B cell (primary cell): ENCODE results near the gene AZGP1. TPM values are rescaled to one million over a fixed set of nuclear protein-coding genes. Genes with fewer than 3 reads are reported as not detected.
"Not testable (repeated sequence)": the region's sequence is repeated elsewhere in the genome, so short reads cannot be mapped to it uniquely, and the experiment has no call there.

Experiments
- ATAC-seq: fragments of 200-7000 bp; cut with Tn5 transposase; one replicate; pipeline ENCODE4 v1.10.0; 2021; ENCODE audit warnings: low read depth, mild to moderate bottlenecking, moderate number of reproducible peaks, moderate library complexity
- CTCF ChIA-PET: fragments of 350-600 bp; sonication (Branson Sonifier 250); formaldehyde crosslinking; loops from one replicate; lab custom pipeline; 2021; ENCODE audit warnings: antibody characterized with exemption, inconsistent platforms; lab: Charles Lee
- POLR2A ChIA-PET: fragments of 350-600 bp; sonication (Branson Sonifier 250); formaldehyde crosslinking; loops from one replicate; lab custom pipeline; 2021; ENCODE audit warnings: antibody characterized with exemption; lab: Charles Lee
- DNase-seq: peaks from one replicate; pipeline ENCODE4 v3.0.0; 2013
- H2AFZ ChIP-seq: 2 replicates; pipeline ENCODE4 v1.6.1; 2012; ENCODE audit warnings: mild to moderate bottlenecking, low read depth, low read length; ENCODE audit not compliant: insufficient read depth, poor library complexity, severe bottlenecking
- H3K27ac ChIP-seq, 2 donors: 1 replicate in 1 of 2; 2 replicates in 1 of 2; pipeline ENCODE4 v1.5.1; 2012 to 2013; ENCODE audit warnings: low read length in 2 of 2, mild to moderate bottlenecking in 2 of 2, moderate library complexity in 1 of 2
- H3K27me3 ChIP-seq, 4 experiments: fragments of 200-600 bp in 1 of 4; sonication (generic) in 1 of 4; replicated peaks in 1 of 4; 1 replicate in 2 of 4; 2 replicates in 2 of 4; pipeline versions ENCODE4 v1.6.1 to v1.7.0; 2013 to 2016; ENCODE audit warnings: low read length in 3 of 4, mild to moderate bottlenecking in 2 of 4, mixed read lengths in 1 of 4, moderate library complexity in 1 of 4; ENCODE audit not compliant: insufficient read depth in 4 of 4, control insufficient read depth in 3 of 4; ENCODE audit errors: control extremely low read depth in 1 of 4
- H3K36me3 ChIP-seq, 2 experiments: replicated peaks in 1 of 2; 1 replicate in 1 of 2; 2 replicates in 1 of 2; pipeline versions ENCODE4 v1.6.1 to v1.7.1; 2013; ENCODE audit warnings: low read length in 1 of 2; ENCODE audit not compliant: insufficient read depth in 2 of 2, control insufficient read depth in 1 of 2; ENCODE audit errors: control extremely low read depth in 1 of 2, extremely low read depth in 1 of 2
- H3K4me1 ChIP-seq, 2 donors: fragments of 200-600 bp in 1 of 2; sonication (generic) in 1 of 2; 1 replicate in 1 of 2; 2 replicates in 1 of 2; pipeline versions ENCODE4 v1.5.1 to v1.6.1; 2013 to 2017; ENCODE audit warnings: low read length in 2 of 2; ENCODE audit not compliant: control insufficient read depth in 2 of 2, insufficient read depth in 2 of 2
- H3K4me2 ChIP-seq: replicated peaks from 2 replicates; pipeline ENCODE3; 2012; ENCODE audit warnings: mild to moderate bottlenecking, low read depth, low read length; ENCODE audit not compliant: poor library complexity, severe bottlenecking
- H3K4me3 ChIP-seq, 5 experiments: fragments of 200-600 bp in 1 of 5; sonication (generic) in 1 of 5; 1 replicate in 3 of 5; 2 replicates in 2 of 5; pipeline versions ENCODE4 v1.5.1 to v1.7.0; 2011 to 2016; ENCODE audit warnings: low read length in 4 of 5, mild to moderate bottlenecking in 4 of 5, low read depth in 2 of 5, control low read depth in 1 of 5, moderate library complexity in 1 of 5; ENCODE audit not compliant: insufficient read depth in 1 of 5; ENCODE audit errors: control extremely low read depth in 1 of 5, extremely low read depth in 1 of 5
- H3K79me2 ChIP-seq: fragments of 200-600 bp; sonication (generic); one replicate; pipeline ENCODE4 v1.6.0; 2016; ENCODE audit warnings: low read length; ENCODE audit not compliant: control insufficient read depth, insufficient read depth
- H3K9ac ChIP-seq: fragments of 200-600 bp; sonication (generic); 2 replicates; pipeline ENCODE4 v1.6.1; 2017; ENCODE audit warnings: mild to moderate bottlenecking, low read length, moderate library complexity
- H3K9me3 ChIP-seq, 3 donors: one replicate each; pipeline versions ENCODE4 v1.6.1 to v1.7.1; 2013; ENCODE audit warnings: low read length in 2 of 3; ENCODE audit not compliant: control insufficient read depth in 2 of 3, insufficient read depth in 1 of 3; ENCODE audit errors: control extremely low read depth in 1 of 3
- H4K20me1 ChIP-seq: 2 replicates; pipeline ENCODE4 v1.6.0; 2012; ENCODE audit warnings: mild to moderate bottlenecking, low read length; ENCODE audit not compliant: insufficient read depth, control insufficient read depth, poor library complexity, severe bottlenecking
- H3K27ac Mint-ChIP-seq: one replicate; pipeline ENCODE4 v1.8.0; 2021; ENCODE audit warnings: mixed read lengths
- H3K27me3 Mint-ChIP-seq: one replicate; pipeline ENCODE4 v1.8.0; 2021; ENCODE audit warnings: mixed read lengths
- H3K4me1 Mint-ChIP-seq: one replicate; pipeline ENCODE4 v1.8.0; 2021; ENCODE audit warnings: mixed read lengths
- H3K4me3 Mint-ChIP-seq: one replicate; pipeline ENCODE4 v1.8.0; 2021; ENCODE audit warnings: mixed read lengths
- H3K9me3 Mint-ChIP-seq: one replicate; pipeline ENCODE4 v1.8.0; 2022; ENCODE audit warnings: mixed read lengths; ENCODE audit not compliant: insufficient read depth
- CTCF ChIP-seq: fragments of 200-600 bp; IDR thresholded peaks from one replicate; pipeline ENCODE4 v1.8.0; 2022; ENCODE audit warnings: antibody characterized with exemption, mild to moderate bottlenecking
- EZH2 ChIP-seq: IDR thresholded peaks from 2 replicates; pipeline ENCODE4 v1.6.1; 2012; ENCODE audit warnings: borderline replicate concordance, low read depth, mild to moderate bottlenecking, moderate library complexity, low read length; ENCODE audit not compliant: insufficient read depth, poor library complexity, severe bottlenecking
- WGBS: methylation state at CpG from one replicate; pipeline ENCODE4 v1.1.5; 2013; ENCODE audit warnings: missing lambda C conversion rate; ENCODE audit not compliant: insufficient coverage; 5-methylcytosine and 5-hydroxymethylcytosine counted together
- intact Hi-C: fragments of 100-400 bp; cut with micrococcal nuclease; formaldehyde crosslinking; loops from one replicate; pipeline ENCODE4 v1.10.0; 2022
- polyA plus RNA-seq: library from polyadenylated mRNA; depleted of rRNA; stranded (reverse); fragments of >200 nt; gene quantifications from 2 replicates; pipeline ENCODE4 v1.2.3, GENCODE V29; 2012
- total RNA-seq, 2 donors: library from RNA; stranded (reverse); fragments of 120-200 nt in 1 of 2; gene quantifications; 1 replicate in 1 of 2; 2 replicates in 1 of 2; pipeline versions ENCODE4 v1.2.3 to v1.2.4, GENCODE V29; 2013 to 2022

Gene AZGP1
- total and polyA plus RNA-seq, 2 donors (not counting 1 experiment from before 2014, with no cell fraction given): not detected

DNA sequence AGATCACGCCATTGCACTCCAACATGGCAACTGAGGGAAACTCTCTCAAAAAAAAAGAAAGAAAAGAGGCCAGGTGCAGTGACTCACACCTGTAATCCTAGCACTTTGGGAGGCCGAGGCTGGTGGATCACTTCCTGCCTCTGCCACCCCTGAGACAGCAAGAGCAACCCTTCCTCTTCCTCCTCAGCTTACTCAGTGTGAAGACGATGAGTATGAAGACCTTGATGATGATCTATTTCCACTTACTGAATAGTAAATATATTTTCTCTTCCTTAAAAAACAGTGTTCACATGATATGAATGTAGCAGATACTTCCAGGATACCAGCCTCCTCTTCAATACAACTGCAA is 37.5 kb upstream of the AZGP1 start:
- Mint-ChIP-seq H3K4me3 (no peak overlapping the region), H3K27me3 (peaks cover 6% of the 10 kb centered on the region), H3K9me3 (no peaks in the 10 kb centered on the region), H3K4me1 (peaks cover 24% of the 10 kb centered on the region), H3K27ac (no peak overlapping the region)
- Histone ChIP-seq H3K36me3 (no peaks in the 10 kb centered on the region), H3K4me3 (no peak overlapping the region), H3K9me3 (no peaks in the 10 kb centered on the region), H3K9ac (no peak overlapping the region), H3K27ac (no peak overlapping the region), H3K79me2 (peaks cover 27% of the 10 kb centered on the region), H4K20me1 (no peaks in the 10 kb centered on the region), H3K4me1 (peaks cover 15 to 19% of the 10 kb centered on the region in 2 donors), H2AFZ (no peak overlapping the region), H3K27me3 (no peaks in the 10 kb centered on the region), H3K4me2 (no peak overlapping the region)
- no peak for TF ChIP-seq CTCF
- no peak for TF ChIP-seq EZH2
- intact Hi-C loops: no loop called here
- ChIA-PET POLR2A (no interaction called here), CTCF (interaction anchor here (0.7 kb wide), 1 partner anchor 187 kb away, joined by 4 read pairs; no protein-coding TSS in a partner anchor)
- ATAC-seq (no peak), DNase-seq (no peak)
- WGBS: 100% methylated on average over 1 of the region's 3 CpGs

- H3K9ac ChIP-seq, H3K27me3 Mint-ChIP-seq, DNase-seq, H3K4me2 ChIP-seq, H3K9me3 ChIP-seq, POLR2A ChIA-PET, ATAC-seq, H3K27ac Mint-ChIP-seq, H3K9me3 Mint-ChIP-seq, H3K36me3 ChIP-seq, H3K27me3 ChIP-seq, H3K27ac ChIP-seq, intact Hi-C loops, H3K4me3 Mint-ChIP-seq, H4K20me1 ChIP-seq, H3K4me3 ChIP-seq, H2AFZ ChIP-seq: not testable (repeated sequence)
- Histone ChIP-seq H3K79me2 (peaks cover 20% of the 10 kb centered on the region), H3K4me1 (peaks cover 15 to 16% of the 10 kb centered on the region in 2 donors)
- peaks cover 20% of the 10 kb centered on the region for H3K4me1 Mint-ChIP-seq
- CTCF ChIA-PET: interaction anchor here (0.7 kb wide), 1 partner anchor 188 kb away, joined by 4 read pairs; no protein-coding TSS in a partner anchor
- 67% methylated on average over 12 of the region's 14 CpGs for WGBS
Observed at GRCh38 chr7:100012385-100013327, 36.8 kb upstream of the AZGP1 start.
